ENCODE data around the gene MAP1LC3B. TPM values are rescaled to one million over a fixed set of nuclear protein-coding genes. Genes with fewer than 3 reads are reported as not detected.

MAP1LC3B gene
- total RNA-seq, 1 donor: 44.5 TPM

DNA sequence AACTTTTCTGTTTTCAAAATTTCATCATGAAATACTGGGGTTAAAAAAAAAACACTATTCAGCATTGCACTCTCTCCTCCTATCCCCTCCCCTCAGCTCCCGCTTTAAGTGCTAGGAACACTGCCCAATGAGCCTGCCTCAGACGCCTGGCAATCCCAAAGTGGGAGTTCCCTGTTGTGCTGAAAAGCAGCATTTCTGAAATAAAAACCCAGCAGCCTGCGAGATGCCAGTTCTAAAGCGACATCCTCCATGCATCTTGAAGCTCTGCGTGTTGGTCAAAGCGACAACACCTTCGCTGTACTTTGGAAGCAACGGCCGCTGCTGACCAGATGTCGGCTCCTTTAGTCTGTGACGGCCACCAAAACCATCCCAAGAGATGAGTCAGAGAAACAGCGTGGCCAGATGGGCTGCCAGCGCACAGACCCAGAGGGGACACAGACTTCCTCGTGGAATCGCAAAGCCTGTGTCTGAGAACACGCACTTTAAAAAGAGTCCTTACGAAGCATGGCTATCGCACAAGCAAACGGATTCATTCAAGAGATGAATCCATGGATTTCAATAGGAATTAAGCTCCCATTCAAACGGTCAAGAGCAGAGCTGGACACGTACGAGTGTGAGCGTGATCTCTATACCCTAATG lies 41.3 kb upstream of the MAP1LC3B start:
- peak; percentile 82 for DNase-seq (ENCODE audit: insufficient read length, low spot score, missing footprints)
- TF ChIP-seq, protein P1, sequence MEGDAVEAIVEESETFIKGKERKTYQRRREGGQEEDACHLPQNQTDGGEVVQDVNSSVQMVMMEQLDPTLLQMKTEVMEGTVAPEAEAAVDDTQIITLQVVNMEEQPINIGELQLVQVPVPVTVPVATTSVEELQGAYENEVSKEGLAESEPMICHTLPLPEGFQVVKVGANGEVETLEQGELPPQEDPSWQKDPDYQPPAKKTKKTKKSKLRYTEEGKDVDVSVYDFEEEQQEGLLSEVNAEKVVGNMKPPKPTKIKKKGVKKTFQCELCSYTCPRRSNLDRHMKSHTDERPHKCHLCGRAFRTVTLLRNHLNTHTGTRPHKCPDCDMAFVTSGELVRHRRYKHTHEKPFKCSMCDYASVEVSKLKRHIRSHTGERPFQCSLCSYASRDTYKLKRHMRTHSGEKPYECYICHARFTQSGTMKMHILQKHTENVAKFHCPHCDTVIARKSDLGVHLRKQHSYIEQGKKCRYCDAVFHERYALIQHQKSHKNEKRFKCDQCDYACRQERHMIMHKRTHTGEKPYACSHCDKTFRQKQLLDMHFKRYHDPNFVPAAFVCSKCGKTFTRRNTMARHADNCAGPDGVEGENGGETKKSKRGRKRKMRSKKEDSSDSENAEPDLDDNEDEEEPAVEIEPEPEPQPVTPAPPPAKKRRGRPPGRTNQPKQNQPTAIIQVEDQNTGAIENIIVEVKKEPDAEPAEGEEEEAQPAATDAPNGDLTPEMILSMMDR (IDR thresholded peaks at IDR 0.05; ENCODE audit: extremely low read depth, low read depth, low read length): no peak
- Histone ChIP-seq H3K9me3 (ENCODE audit: low read depth, low read length) (no peaks in the 10 kb centered on the region), H2AFZ (ENCODE audit: low read length) (no peak overlapping the region), H3K79me2 (ENCODE audit: insufficient read depth, low read length) (peaks cover 35% of the 10 kb centered on the region), H3K27me3 (ENCODE audit: insufficient read depth, low read length) (no peaks in the 10 kb centered on the region), H3K4me2 (ENCODE audit: insufficient read depth, low read length) (peak overlapping the region; percentile 69), H3K36me3 (ENCODE audit: insufficient read depth, low read length) (peaks cover 14% of the 10 kb centered on the region), H4K20me1 (ENCODE audit: insufficient read depth, low read length) (peaks cover 24% of the 10 kb centered on the region), H3K4me1 (ENCODE audit: insufficient read depth, low read length) (peaks cover 7% of the 10 kb centered on the region), H3K4me3 (ENCODE audit: insufficient read depth, low read length) (peak overlapping the region; percentile 47), H3K27ac (ENCODE audit: low read depth, low read length) (peak overlapping the region; percentile 29)

DNA sequence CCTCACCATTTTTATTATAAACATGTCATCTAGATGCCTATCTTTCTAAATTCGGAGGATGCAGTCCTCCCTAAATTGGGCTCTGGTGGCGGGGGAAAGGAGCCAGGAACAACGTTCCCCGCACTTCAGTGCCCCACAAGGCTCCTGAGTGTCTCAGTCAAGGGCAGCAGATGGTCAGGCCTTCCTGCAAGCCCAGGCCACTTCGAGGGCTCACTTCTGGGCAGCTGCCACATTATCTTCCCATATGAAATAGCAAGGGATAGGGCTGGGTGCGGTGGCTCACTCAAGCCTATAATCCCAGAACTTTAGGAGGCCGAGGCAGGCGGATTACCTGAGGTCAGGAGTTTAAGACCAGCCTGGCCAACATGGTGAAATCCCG lies 40.8 kb upstream of the MAP1LC3B start:
- Histone ChIP-seq H3K27ac (ENCODE audit: low read depth, low read length) (peak overlapping the region; percentile 29), H3K9me3 (ENCODE audit: low read depth, low read length) (no peaks in the 10 kb centered on the region), H3K27me3 (ENCODE audit: insufficient read depth, low read length) (no peaks in the 10 kb centered on the region), H4K20me1 (ENCODE audit: insufficient read depth, low read length) (peaks cover 23% of the 10 kb centered on the region), H3K4me2 (ENCODE audit: insufficient read depth, low read length) (peak overlapping the region; percentile 69), H3K36me3 (ENCODE audit: insufficient read depth, low read length) (peaks cover 15% of the 10 kb centered on the region), H3K4me3 (ENCODE audit: insufficient read depth, low read length) (no peak overlapping the region), H3K79me2 (ENCODE audit: insufficient read depth, low read length) (peaks cover 37% of the 10 kb centered on the region), H3K4me1 (ENCODE audit: insufficient read depth, low read length) (peaks cover 7% of the 10 kb centered on the region), H2AFZ (ENCODE audit: low read length) (no peak overlapping the region)
- peak; percentile 77 for DNase-seq (ENCODE audit: insufficient read length, low spot score, missing footprints)
- TF ChIP-seq, protein P1 (IDR thresholded peaks at IDR 0.05; ENCODE audit: extremely low read depth, low read depth, low read length): no peak

DNA sequence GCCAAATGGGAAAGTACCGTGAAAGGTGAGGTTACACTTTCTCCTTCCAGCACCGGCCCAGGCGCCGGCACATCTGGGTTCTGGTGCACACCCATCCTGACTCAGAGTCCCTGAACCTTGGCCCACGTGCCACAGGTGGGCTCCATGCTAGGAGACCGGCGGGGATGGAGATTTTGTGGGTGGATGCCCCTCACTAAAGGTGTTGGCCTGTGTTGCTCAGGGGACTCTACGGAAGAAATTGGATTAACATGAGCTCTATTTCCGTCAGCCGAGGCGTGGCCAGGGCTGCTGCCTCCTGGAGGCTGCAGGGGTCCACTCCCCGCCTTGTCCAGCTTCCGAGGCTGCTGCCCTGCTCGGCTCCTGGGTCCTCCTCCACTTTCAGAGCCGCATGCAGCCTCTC lies 39.3 kb upstream of the MAP1LC3B start:
- Histone ChIP-seq H2AFZ (ENCODE audit: low read length) (no peak overlapping the region), H3K36me3 (ENCODE audit: insufficient read depth, low read length) (peaks cover 21% of the 10 kb centered on the region), H3K79me2 (ENCODE audit: insufficient read depth, low read length) (peaks cover 35% of the 10 kb centered on the region), H3K27ac (ENCODE audit: low read depth, low read length) (no peak overlapping the region), H3K4me2 (ENCODE audit: insufficient read depth, low read length) (no peak overlapping the region), H3K27me3 (ENCODE audit: insufficient read depth, low read length) (no peaks in the 10 kb centered on the region), H3K4me3 (ENCODE audit: insufficient read depth, low read length) (no peak overlapping the region), H4K20me1 (ENCODE audit: insufficient read depth, low read length) (peaks cover 22% of the 10 kb centered on the region), H3K9me3 (ENCODE audit: low read depth, low read length) (no peaks in the 10 kb centered on the region), H3K4me1 (ENCODE audit: insufficient read depth, low read length) (peaks cover 7% of the 10 kb centered on the region)
- peak; percentile 41 for DNase-seq (ENCODE audit: insufficient read length, low spot score, missing footprints)
- TF ChIP-seq, protein P1 (IDR thresholded peaks at IDR 0.05; ENCODE audit: extremely low read depth, low read depth, low read length): no peak

DNA sequence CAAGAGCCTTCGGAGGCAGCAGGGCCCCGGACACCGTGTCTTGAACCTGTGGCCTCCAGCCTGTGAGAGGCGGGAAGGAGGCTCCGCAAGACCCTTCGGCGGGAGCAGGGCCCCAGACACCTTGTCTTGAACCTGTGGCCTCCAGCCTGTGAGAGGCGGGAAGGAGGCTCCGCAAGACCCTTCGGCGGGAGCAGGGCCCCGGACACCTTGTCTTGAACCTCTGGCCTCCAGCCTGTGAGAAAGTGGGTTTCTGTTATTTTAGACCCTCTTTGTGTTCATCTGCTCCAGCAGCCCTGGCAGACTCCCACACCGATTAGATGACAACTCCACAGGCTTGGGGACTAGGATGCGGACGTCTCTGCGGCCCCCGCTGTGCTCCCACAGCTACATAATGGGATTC lies 38.5 kb upstream of the MAP1LC3B start:
- TF ChIP-seq, protein P1 (IDR thresholded peaks at IDR 0.05; ENCODE audit: extremely low read depth, low read depth, low read length): no peak
- DNase-seq (ENCODE audit: insufficient read length, low spot score, missing footprints): peak; percentile 17
- Histone ChIP-seq H3K4me3 (ENCODE audit: insufficient read depth, low read length) (no peak overlapping the region), H3K27me3 (ENCODE audit: insufficient read depth, low read length) (no peaks in the 10 kb centered on the region), H3K79me2 (ENCODE audit: insufficient read depth, low read length) (peaks cover 27% of the 10 kb centered on the region), H3K36me3 (ENCODE audit: insufficient read depth, low read length) (peaks cover 24% of the 10 kb centered on the region), H3K27ac (ENCODE audit: low read depth, low read length) (no peak overlapping the region), H3K4me1 (ENCODE audit: insufficient read depth, low read length) (peaks cover 7% of the 10 kb centered on the region), H4K20me1 (ENCODE audit: insufficient read depth, low read length) (peaks cover 16% of the 10 kb centered on the region), H3K4me2 (ENCODE audit: insufficient read depth, low read length) (no peak overlapping the region), H3K9me3 (ENCODE audit: low read depth, low read length) (no peaks in the 10 kb centered on the region), H2AFZ (ENCODE audit: low read length) (no peak overlapping the region)
